Body of pancreas (tissue), 4 donors: ENCODE results near the gene STYXL2.

Source experiments
- CTCF ChIP-seq, 7 experiments: fragments of 450-650 bp in 4 of 7; fragments of 200-600 bp in 3 of 7; sonication (generic) in 3 of 7; IDR thresholded peaks; one replicate each; pipeline ENCODE4 v1.5.1; 2016 to 2019; ENCODE audit warnings: antibody characterized with exemption in 7 of 7
- POLR2A ChIP-seq, 3 donors: fragments of 450-650 bp; IDR thresholded peaks; one replicate each; pipeline ENCODE4 v1.6.1; 2016; ENCODE audit warnings: antibody characterized with exemption in 3 of 3, mild to moderate bottlenecking in 2 of 3

- TF ChIP-seq CTCF (IDR thresholded peaks at IDR 0.05) = no peak
- no peak for TF ChIP-seq POLR2A (IDR thresholded peaks at IDR 0.05)
Measured at GRCh38 chr1:167101754-167102153, 7.9 kb downstream of the STYXL2 start.
